Measurements from ENCODE around the gene CPNE6.

CPNE6 gene

DNA sequence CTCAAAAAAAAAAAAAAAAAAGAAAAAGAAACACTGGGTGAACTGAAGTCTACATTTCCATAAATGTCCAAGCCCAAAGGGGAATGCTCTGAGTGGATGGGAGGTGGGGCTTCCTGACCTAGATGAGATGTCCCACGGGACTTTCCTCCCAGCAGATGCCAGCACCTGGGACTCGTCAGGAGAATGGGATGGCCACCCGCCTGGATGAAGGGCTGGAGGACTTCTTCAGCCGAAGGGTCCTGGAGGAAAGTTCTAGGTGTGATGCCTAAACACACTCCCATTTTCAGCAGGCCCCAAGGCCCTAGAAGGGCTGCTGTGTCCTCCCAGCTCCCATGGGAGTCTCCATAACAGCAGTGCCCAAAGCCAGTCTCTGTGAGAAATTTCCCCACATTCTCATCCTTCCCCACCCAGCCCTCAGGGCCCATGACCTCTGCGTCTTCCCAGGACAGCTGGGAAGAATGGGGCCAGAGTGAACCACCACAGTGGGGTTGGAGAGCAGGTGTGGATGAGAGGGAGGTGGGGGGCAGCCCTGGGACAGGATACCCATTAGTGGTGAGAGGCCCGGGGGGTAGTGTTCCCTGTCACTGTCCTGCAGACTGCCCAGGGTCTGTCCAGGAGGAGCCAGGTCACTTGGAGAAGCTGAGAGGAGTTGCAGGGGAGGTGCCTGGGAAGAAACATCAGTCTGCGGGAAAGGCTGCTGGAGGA lies 7.1 kb upstream of the CPNE6 start:
- H3K23ac ChIP-seq (ENCODE audit: low read length in 2 of 2): no peak overlapping the region
- no peak overlapping the region for H4K91ac ChIP-seq (ENCODE audit: low read length)
- H3K79me1 ChIP-seq (replicated peaks; ENCODE audit: low read length, poor library complexity, severe bottlenecking): no peaks in the 10 kb centered on the region
- no peak overlapping the region for H3K27ac ChIP-seq (ENCODE audit: low read length, poor library complexity, severe bottlenecking)
- peaks cover 3% of the 10 kb centered on the region for H3K4me1 ChIP-seq (ENCODE audit: control insufficient read depth, insufficient read depth, low read depth, low read length)
- H2BK5ac ChIP-seq (ENCODE audit: low read depth, low read length, poor library complexity, severe bottlenecking): no peak overlapping the region
- H2AK5ac ChIP-seq (ENCODE audit: low read length, severe bottlenecking): no peak overlapping the region
- no peak for DNase-seq
- H3K36me3 ChIP-seq (ENCODE audit: control insufficient read depth in 1 of 2, insufficient read depth in 2 of 2, low read depth in 1 of 2, low read length in 2 of 2): no peaks in the 10 kb centered on the region
- H2BK120ac ChIP-seq (ENCODE audit: low read depth, low read length): no peak overlapping the region
- no peak overlapping the region for H3K18ac ChIP-seq (ENCODE audit: low read depth in 1 of 2, low read length in 2 of 2)
- no peak overlapping the region for H4K8ac ChIP-seq (ENCODE audit: low read length)
- no peak overlapping the region for H2BK12ac ChIP-seq (ENCODE audit: low read length in 2 of 2)
- peaks cover 55 to 66% of the 10 kb centered on the region in 2 experiments for H3K27me3 ChIP-seq (ENCODE audit: control insufficient read depth in 1 of 2, insufficient read depth in 1 of 2, low read length in 2 of 2)
- H3K4ac ChIP-seq (ENCODE audit: low read depth in 1 of 2, low read length in 2 of 2): no peak overlapping the region
- H2AFZ ChIP-seq (ENCODE audit: low read depth, low read length): no peak overlapping the region
- no peak overlapping the region for H3K9ac ChIP-seq (ENCODE audit: low read length)
- WGBS: 84% methylated on average over 7 of the region's 7 CpGs
- no peak overlapping the region for H3K4me3 ChIP-seq (ENCODE audit: insufficient read depth in 1 of 2, low read depth in 1 of 2, low read length in 2 of 2)
- H3K14ac ChIP-seq (ENCODE audit: low read length in 2 of 2): no peak overlapping the region
- H3K9me3 ChIP-seq (ENCODE audit: control insufficient read depth, low read length): no peaks in the 10 kb centered on the region
- H3K4me2 ChIP-seq (ENCODE audit: low read length, poor library complexity, severe bottlenecking): no peak overlapping the region
- no peak overlapping the region for H2BK15ac ChIP-seq (ENCODE audit: low read depth, poor library complexity, severe bottlenecking)

DNA sequence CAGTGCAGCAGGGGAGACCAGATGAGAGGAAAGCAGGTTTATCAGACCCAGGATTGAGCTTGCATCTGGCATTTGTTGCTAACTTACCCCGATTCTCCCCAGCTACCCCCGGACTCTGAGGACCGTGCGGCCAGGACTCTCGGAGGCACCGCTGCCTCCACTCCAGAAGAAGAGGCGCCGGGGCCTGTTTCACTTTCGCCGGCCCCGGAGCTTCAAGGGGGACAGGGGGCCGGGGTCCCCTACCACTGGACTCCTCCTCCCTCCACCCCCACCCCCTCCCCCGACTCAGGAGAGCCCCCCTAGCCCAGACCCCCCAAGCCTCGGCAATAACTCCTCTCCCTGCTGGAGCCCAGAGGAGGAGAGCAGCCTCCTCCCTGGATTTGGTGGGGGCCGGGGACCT lies 6.5 kb upstream of the CPNE6 start:
- Histone ChIP-seq H3K27ac (ENCODE audit: low read length, poor library complexity, severe bottlenecking) (no peak overlapping the region), H3K4me1 (ENCODE audit: control insufficient read depth, insufficient read depth, low read depth, low read length) (peaks cover 3% of the 10 kb centered on the region), H3K4me3 (ENCODE audit: insufficient read depth in 1 of 2, low read depth in 1 of 2, low read length in 2 of 2) (no peak overlapping the region), H2AFZ (ENCODE audit: low read depth, low read length) (no peak overlapping the region), H2BK5ac (ENCODE audit: low read depth, low read length, poor library complexity, severe bottlenecking) (no peak overlapping the region), H3K23ac (ENCODE audit: low read length in 2 of 2) (no peak overlapping the region), H3K4me2 (ENCODE audit: low read length, poor library complexity, severe bottlenecking) (no peak overlapping the region), H3K27me3 (ENCODE audit: control insufficient read depth in 1 of 2, insufficient read depth in 1 of 2, low read length in 2 of 2) (peaks cover 62 to 68% of the 10 kb centered on the region in 2 experiments), H2BK12ac (ENCODE audit: low read length in 2 of 2) (no peak overlapping the region), H3K9ac (ENCODE audit: low read length) (no peak overlapping the region), H2BK120ac (ENCODE audit: low read depth, low read length) (no peak overlapping the region), H4K8ac (ENCODE audit: low read length) (no peak overlapping the region), H3K9me3 (ENCODE audit: control insufficient read depth, low read length) (no peaks in the 10 kb centered on the region), H3K18ac (ENCODE audit: low read depth in 1 of 2, low read length in 2 of 2) (no peak overlapping the region), H3K36me3 (ENCODE audit: control insufficient read depth in 1 of 2, insufficient read depth in 2 of 2, low read depth in 1 of 2, low read length in 2 of 2) (no peaks in the 10 kb centered on the region), H3K79me1 (replicated peaks; ENCODE audit: low read length, poor library complexity, severe bottlenecking) (no peaks in the 10 kb centered on the region), H2BK15ac (ENCODE audit: low read depth, poor library complexity, severe bottlenecking) (no peak overlapping the region), H2AK5ac (ENCODE audit: low read length, severe bottlenecking) (no peak overlapping the region), H3K14ac (ENCODE audit: low read length in 2 of 2) (no peak overlapping the region), H4K91ac (ENCODE audit: low read length) (no peak overlapping the region), H3K4ac (ENCODE audit: low read depth in 1 of 2, low read length in 2 of 2) (no peak overlapping the region)
- 93% methylated on average over 12 of the region's 15 CpGs for WGBS
- DNase-seq: no peak

DNA sequence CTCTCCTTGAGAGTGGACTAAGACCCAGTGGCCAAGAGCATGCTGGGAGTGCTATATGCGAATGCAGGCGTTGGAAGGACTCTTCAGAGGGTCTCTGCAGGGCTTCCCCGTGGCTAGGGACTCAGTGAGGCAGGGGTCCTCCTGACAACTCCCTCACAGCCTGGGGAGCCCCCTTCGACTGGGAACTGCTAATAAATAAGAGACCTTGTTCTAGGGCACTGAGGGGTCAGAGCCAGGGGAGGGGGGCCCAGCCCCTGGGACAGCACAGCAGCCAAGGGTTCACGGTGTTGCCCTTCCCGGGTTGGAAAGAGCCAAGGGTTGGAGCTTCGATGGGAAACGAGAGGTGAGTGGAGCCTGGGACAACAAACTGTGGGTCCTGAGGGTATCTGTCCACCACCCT lies 6.0 kb upstream of the CPNE6 start:
- H4K91ac ChIP-seq (ENCODE audit: low read length): no peak overlapping the region
- no peaks in the 10 kb centered on the region for H3K79me1 ChIP-seq (replicated peaks; ENCODE audit: low read length, poor library complexity, severe bottlenecking)
- no peak overlapping the region for H3K27ac ChIP-seq (ENCODE audit: low read length, poor library complexity, severe bottlenecking)
- H3K9ac ChIP-seq (ENCODE audit: low read length): no peak overlapping the region
- H3K4me3 ChIP-seq (ENCODE audit: insufficient read depth in 1 of 2, low read depth in 1 of 2, low read length in 2 of 2): no peak overlapping the region
- peaks cover 3% of the 10 kb centered on the region for H3K4me1 ChIP-seq (ENCODE audit: control insufficient read depth, insufficient read depth, low read depth, low read length)
- H2BK5ac ChIP-seq (ENCODE audit: low read depth, low read length, poor library complexity, severe bottlenecking): no peak overlapping the region
- H3K14ac ChIP-seq (ENCODE audit: low read length in 2 of 2): no peak overlapping the region
- H2BK120ac ChIP-seq (ENCODE audit: low read depth, low read length): no peak overlapping the region
- H3K9me3 ChIP-seq (ENCODE audit: control insufficient read depth, low read length): no peaks in the 10 kb centered on the region
- no peak for DNase-seq
- no peak overlapping the region for H2BK12ac ChIP-seq (ENCODE audit: low read length in 2 of 2)
- no peak overlapping the region for H2AFZ ChIP-seq (ENCODE audit: low read depth, low read length)
- no peaks in the 10 kb centered on the region for H3K36me3 ChIP-seq (ENCODE audit: control insufficient read depth in 1 of 2, insufficient read depth in 2 of 2, low read depth in 1 of 2, low read length in 2 of 2)
- no peak overlapping the region for H3K23ac ChIP-seq (ENCODE audit: low read length in 2 of 2)
- H2BK15ac ChIP-seq (ENCODE audit: low read depth, poor library complexity, severe bottlenecking): no peak overlapping the region
- no peak overlapping the region for H3K4me2 ChIP-seq (ENCODE audit: low read length, poor library complexity, severe bottlenecking)
- no peak overlapping the region for H4K8ac ChIP-seq (ENCODE audit: low read length)
- no peak overlapping the region for H3K4ac ChIP-seq (ENCODE audit: low read depth in 1 of 2, low read length in 2 of 2)
- H2AK5ac ChIP-seq (ENCODE audit: low read length, severe bottlenecking): no peak overlapping the region
- H3K27me3 ChIP-seq (ENCODE audit: control insufficient read depth in 1 of 2, insufficient read depth in 1 of 2, low read length in 2 of 2): peaks cover 67 to 71% of the 10 kb centered on the region in 2 experiments
- WGBS: 66% methylated on average over 6 of the region's 8 CpGs
- H3K18ac ChIP-seq (ENCODE audit: low read depth in 1 of 2, low read length in 2 of 2): no peak overlapping the region

DNA sequence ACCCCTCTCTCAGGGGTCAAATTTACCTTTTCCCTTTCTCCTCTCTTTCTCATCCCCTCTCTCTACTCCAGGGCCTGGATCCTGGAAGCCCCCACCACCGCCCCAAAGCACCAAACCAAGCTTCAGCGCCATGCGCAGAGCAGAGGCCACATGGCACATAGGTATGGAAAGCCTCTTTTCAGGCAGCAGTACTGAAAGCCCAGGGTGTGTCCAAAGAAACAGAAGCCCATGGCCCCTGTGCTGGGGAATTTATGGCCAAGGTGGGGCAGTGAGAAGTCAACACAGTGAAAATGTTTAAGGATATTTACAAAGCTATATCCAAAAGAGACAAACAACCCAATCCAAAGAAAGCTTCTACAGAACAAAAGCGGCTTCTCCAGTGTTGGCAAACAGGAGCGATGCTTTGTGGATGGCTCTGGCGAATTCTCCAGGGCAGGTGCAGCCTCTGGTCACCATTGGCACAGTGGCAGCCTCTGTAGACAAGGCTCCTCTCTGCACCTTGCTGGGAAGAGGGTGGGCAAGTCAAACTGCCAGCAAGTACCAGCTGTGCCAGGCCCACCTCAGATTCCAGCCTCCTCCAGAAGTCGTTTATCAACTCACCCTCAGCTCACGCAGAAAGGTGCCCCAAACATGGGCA lies 4.7 kb upstream of the CPNE6 start:
- no peak overlapping the region for H2AK5ac ChIP-seq (ENCODE audit: low read length, severe bottlenecking)
- H3K4me1 ChIP-seq (ENCODE audit: control insufficient read depth, insufficient read depth, low read depth, low read length): peaks cover 3% of the 10 kb centered on the region
- no peaks in the 10 kb centered on the region for H3K36me3 ChIP-seq (ENCODE audit: control insufficient read depth in 1 of 2, insufficient read depth in 2 of 2, low read depth in 1 of 2, low read length in 2 of 2)
- H3K14ac ChIP-seq (ENCODE audit: low read length in 2 of 2): no peak overlapping the region
- 84% methylated on average over 8 of the region's 8 CpGs for WGBS
- no peak overlapping the region for H4K91ac ChIP-seq (ENCODE audit: low read length)
- no peak overlapping the region for H2BK120ac ChIP-seq (ENCODE audit: low read depth, low read length)
- H3K18ac ChIP-seq (ENCODE audit: low read depth in 1 of 2, low read length in 2 of 2): no peak overlapping the region
- H3K27ac ChIP-seq (ENCODE audit: low read length, poor library complexity, severe bottlenecking): no peak overlapping the region
- no peak for DNase-seq
- peaks cover 65 to 75% of the 10 kb centered on the region in 2 experiments for H3K27me3 ChIP-seq (ENCODE audit: control insufficient read depth in 1 of 2, insufficient read depth in 1 of 2, low read length in 2 of 2)
- H3K79me1 ChIP-seq (replicated peaks; ENCODE audit: low read length, poor library complexity, severe bottlenecking): no peaks in the 10 kb centered on the region
- no peak overlapping the region for H2BK15ac ChIP-seq (ENCODE audit: low read depth, poor library complexity, severe bottlenecking)
- H3K4me2 ChIP-seq (ENCODE audit: low read length, poor library complexity, severe bottlenecking): no peak overlapping the region
- H2BK5ac ChIP-seq (ENCODE audit: low read depth, low read length, poor library complexity, severe bottlenecking): no peak overlapping the region
- H3K9me3 ChIP-seq (ENCODE audit: control insufficient read depth, low read length): no peaks in the 10 kb centered on the region
- H2BK12ac ChIP-seq (ENCODE audit: low read length in 2 of 2): no peak overlapping the region
- H3K23ac ChIP-seq (ENCODE audit: low read length in 2 of 2): no peak overlapping the region
- H4K8ac ChIP-seq (ENCODE audit: low read length): no peak overlapping the region
- no peak overlapping the region for H3K4me3 ChIP-seq (ENCODE audit: insufficient read depth in 1 of 2, low read depth in 1 of 2, low read length in 2 of 2)
- H3K4ac ChIP-seq (ENCODE audit: low read depth in 1 of 2, low read length in 2 of 2): no peak overlapping the region
- no peak overlapping the region for H2AFZ ChIP-seq (ENCODE audit: low read depth, low read length)
- H3K9ac ChIP-seq (ENCODE audit: low read length): no peak overlapping the region

Measured in mesenchymal stem cell (in vitro differentiated cells and primary cell).